Measurements from ENCODE around the gene BCL3.

GRCh38 chr19:44706506-44707236 is 41.8 kb upstream of the BCL3 start:
- TF ChIP-seq, protein P1, sequence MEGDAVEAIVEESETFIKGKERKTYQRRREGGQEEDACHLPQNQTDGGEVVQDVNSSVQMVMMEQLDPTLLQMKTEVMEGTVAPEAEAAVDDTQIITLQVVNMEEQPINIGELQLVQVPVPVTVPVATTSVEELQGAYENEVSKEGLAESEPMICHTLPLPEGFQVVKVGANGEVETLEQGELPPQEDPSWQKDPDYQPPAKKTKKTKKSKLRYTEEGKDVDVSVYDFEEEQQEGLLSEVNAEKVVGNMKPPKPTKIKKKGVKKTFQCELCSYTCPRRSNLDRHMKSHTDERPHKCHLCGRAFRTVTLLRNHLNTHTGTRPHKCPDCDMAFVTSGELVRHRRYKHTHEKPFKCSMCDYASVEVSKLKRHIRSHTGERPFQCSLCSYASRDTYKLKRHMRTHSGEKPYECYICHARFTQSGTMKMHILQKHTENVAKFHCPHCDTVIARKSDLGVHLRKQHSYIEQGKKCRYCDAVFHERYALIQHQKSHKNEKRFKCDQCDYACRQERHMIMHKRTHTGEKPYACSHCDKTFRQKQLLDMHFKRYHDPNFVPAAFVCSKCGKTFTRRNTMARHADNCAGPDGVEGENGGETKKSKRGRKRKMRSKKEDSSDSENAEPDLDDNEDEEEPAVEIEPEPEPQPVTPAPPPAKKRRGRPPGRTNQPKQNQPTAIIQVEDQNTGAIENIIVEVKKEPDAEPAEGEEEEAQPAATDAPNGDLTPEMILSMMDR (IDR thresholded peaks at IDR 0.05) = no peak
- no peak for TF ChIP-seq POLR2A (IDR thresholded peaks at IDR 0.05)
